BJ (cell line): ENCODE results near the gene COX14. TPM values are rescaled to one million over a fixed set of nuclear protein-coding genes. Genes with fewer than 3 reads are reported as not detected.

Experiments used
- CTCF ChIA-PET: fragments of 350-600 bp; formaldehyde crosslinking; extraction: SDS; loops from one replicate; lab custom pipeline; 2021; ENCODE audit warnings: antibody characterized with exemption, inconsistent platforms; lab: Yijun Ruan, JAX
- POLR2A ChIA-PET: fragments of 300-600 bp; sonication (Branson Sonifier 250); formaldehyde crosslinking; extraction: SDS; loops from one replicate; lab custom pipeline; 2021; ENCODE audit warnings: antibody characterized with exemption; lab: Charles Lee
- DNase-seq: peaks from one replicate; pipeline ENCODE4 v3.0.0-alpha.2; 2011; ENCODE audit warnings: low read depth
- H3K27me3 ChIP-seq: 2 replicates; pipeline ENCODE4 v1.6.0; 2011; ENCODE audit warnings: low read length; ENCODE audit not compliant: control insufficient read depth, insufficient read depth
- H3K36me3 ChIP-seq: 2 replicates; pipeline ENCODE4 v1.5.1; 2011; ENCODE audit warnings: low read length; ENCODE audit not compliant: control insufficient read depth, insufficient read depth
- H3K4me3 ChIP-seq: 2 replicates; pipeline ENCODE4 v1.5.1; 2011; ENCODE audit warnings: low read depth, mild to moderate bottlenecking, control low read depth, low read length
- polyA plus RNA-seq: library from polyadenylated mRNA; depleted of rRNA; stranded (reverse); fragments of >200 nt; gene quantifications from 2 replicates; pipeline ENCODE4 v1.2.3, GENCODE V29; 2011
- TF ChIP-seq, protein P1 (sequence below): IDR thresholded peaks from 2 replicates; pipeline ENCODE4 v1.5.1; 2011; ENCODE audit warnings: low read depth, mild to moderate bottlenecking, control low read depth, inconsistent platforms, low read length, moderate library complexity; ENCODE audit not compliant: insufficient read depth

Gene COX14
- polyA plus RNA-seq, 1 experiment = 85.7 TPM

DNA sequence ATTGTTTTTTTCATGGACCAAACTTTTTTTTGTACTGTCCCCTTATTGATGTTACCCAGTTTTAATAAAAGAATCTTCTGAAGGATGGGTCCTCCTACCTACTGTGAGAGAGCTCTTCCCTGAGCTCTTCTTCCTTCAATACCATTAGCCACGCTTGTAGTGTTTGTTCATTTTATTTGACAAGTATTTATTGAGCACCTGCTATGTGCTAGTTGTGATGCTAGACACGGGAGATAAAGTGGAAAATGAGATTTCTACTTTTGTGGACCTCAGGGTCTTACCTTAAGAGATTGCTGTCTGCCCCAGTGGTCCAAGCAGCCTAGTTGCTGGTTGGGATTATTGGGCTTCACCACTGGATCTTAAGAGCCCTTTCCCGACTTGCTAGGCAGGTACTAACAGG is 11.5 kb upstream of the COX14 start:
- H3K27me3 ChIP-seq = no peaks in the 10 kb centered on the region
- H3K4me3 ChIP-seq = no peak overlapping the region
- H3K36me3 ChIP-seq = peaks cover 30% of the 10 kb centered on the region
- CTCF ChIA-PET = interaction anchor here (1.1 to 8.3 kb wide), 7 partner anchors 11 to 231 kb away, joined by 3 to 62 read pairs (median 5); partner anchors contain the start of genes COX14 and SMARCD1
- DNase-seq = no peak
- TF ChIP-seq, protein P1, sequence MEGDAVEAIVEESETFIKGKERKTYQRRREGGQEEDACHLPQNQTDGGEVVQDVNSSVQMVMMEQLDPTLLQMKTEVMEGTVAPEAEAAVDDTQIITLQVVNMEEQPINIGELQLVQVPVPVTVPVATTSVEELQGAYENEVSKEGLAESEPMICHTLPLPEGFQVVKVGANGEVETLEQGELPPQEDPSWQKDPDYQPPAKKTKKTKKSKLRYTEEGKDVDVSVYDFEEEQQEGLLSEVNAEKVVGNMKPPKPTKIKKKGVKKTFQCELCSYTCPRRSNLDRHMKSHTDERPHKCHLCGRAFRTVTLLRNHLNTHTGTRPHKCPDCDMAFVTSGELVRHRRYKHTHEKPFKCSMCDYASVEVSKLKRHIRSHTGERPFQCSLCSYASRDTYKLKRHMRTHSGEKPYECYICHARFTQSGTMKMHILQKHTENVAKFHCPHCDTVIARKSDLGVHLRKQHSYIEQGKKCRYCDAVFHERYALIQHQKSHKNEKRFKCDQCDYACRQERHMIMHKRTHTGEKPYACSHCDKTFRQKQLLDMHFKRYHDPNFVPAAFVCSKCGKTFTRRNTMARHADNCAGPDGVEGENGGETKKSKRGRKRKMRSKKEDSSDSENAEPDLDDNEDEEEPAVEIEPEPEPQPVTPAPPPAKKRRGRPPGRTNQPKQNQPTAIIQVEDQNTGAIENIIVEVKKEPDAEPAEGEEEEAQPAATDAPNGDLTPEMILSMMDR = no peak
- POLR2A ChIA-PET = no interaction called here

DNA sequence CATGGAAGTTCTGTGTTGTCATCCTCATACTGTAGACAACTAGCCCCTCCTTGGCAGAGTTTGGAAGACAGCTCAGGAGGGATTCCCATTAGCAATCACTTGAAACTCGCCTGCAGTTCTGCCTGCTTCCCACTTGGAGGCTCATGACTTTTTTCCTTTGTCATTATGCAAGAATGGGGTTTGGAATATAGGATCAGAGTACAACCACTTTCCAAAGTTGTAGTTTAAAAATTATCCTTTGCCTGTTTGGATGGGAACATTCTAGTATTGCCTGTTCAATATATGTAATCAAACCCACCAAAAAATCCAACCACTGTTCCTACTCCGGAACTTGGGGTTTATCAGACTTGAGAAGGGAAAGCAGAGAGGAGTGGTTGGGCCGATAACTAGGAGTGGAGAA is 10.4 kb upstream of the COX14 start:
- H3K4me3 ChIP-seq = no peak overlapping the region
- H3K27me3 ChIP-seq = no peaks in the 10 kb centered on the region
- TF ChIP-seq, protein P1 = peak; percentile 61
- no peak for DNase-seq
- H3K36me3 ChIP-seq = peaks cover 22% of the 10 kb centered on the region
- CTCF ChIA-PET = interaction anchor here (0.6 to 8.3 kb wide), 9 partner anchors 9 to 213 kb away, joined by 3 to 62 read pairs (median 5); partner anchors contain the start of genes COX14 and SMARCD1
- POLR2A ChIA-PET = interaction anchor here (0.6 to 0.7 kb wide), 2 partner anchors 13 to 17 kb away, joined by 4 to 19 read pairs; partner anchors contain the start of gene SMARCD1

DNA sequence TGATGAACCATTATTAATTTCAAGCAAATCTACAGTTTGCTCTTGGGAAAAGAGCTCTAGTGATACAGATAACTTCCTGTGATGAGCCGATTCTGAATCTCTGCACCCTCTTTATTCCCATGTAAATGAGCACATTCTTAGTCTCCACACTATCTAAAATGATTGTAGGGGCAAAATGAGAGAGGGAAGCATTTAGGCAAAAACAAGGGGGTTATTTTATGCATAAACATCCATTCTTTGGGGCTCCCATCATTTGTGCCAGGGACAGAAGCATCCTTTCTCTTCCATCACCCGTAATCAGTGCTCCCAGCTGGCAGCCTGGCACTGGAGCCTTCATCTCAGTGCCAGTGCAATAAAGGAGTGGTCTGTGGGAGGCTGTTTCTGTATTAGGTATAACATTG is 9.9 kb upstream of the COX14 start:
- CTCF ChIA-PET = interaction anchor here (0.6 to 8.3 kb wide), 7 partner anchors 9 to 201 kb away, joined by 3 to 62 read pairs (median 5); partner anchors contain the start of genes COX14 and SMARCD1
- H3K4me3 ChIP-seq = no peak overlapping the region
- TF ChIP-seq, protein P1 = no peak
- no peak for DNase-seq
- H3K36me3 ChIP-seq = peaks cover 18% of the 10 kb centered on the region
- no peaks in the 10 kb centered on the region for H3K27me3 ChIP-seq
- POLR2A ChIA-PET = interaction anchor here (0.7 kb wide), 1 partner anchor 17 kb away, joined by 4 read pairs; the partner anchor contains the start of gene SMARCD1

DNA sequence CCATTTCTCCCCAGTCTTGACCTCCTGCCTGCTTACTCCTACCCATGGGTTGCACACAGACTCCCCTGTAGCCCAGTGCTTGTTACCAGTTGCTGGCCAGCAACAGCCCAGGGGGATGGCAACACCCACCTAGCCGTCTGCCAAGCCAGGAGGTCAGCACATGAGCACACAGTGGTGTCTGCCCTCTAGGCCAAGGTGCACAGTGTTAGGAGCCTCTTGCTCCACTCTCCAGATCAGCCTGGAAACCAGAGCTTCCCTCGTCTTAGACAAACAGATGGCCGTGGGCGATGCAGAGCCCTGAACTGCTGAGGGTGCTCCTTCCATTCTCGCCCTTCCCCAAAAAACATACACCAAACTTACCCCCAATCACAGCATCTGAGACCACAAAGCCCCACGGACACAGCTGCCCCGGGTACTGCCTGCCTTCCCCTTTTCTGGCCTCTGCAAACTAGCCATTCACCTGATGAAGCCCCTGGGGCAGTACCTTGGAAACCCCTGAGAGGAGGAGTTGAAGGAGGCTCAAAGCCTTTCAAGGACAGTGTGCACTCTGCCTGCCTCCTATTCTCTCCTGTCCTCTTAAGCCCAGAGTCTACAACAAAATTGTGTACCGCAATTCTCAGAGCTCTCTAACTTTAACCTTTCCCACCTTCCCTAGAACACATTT is 9.3 kb upstream of the COX14 start:
- ChIA-PET CTCF (interaction anchor here (0.6 to 8.3 kb wide), 9 partner anchors 8 to 211 kb away, joined by 3 to 62 read pairs (median 4); partner anchors contain the start of gene COX14), POLR2A (no interaction called here)
- Histone ChIP-seq H3K4me3 (no peak overlapping the region), H3K27me3 (no peaks in the 10 kb centered on the region), H3K36me3 (peaks cover 18% of the 10 kb centered on the region)
- TF ChIP-seq, protein P1 = no peak
- DNase-seq = no peak

DNA sequence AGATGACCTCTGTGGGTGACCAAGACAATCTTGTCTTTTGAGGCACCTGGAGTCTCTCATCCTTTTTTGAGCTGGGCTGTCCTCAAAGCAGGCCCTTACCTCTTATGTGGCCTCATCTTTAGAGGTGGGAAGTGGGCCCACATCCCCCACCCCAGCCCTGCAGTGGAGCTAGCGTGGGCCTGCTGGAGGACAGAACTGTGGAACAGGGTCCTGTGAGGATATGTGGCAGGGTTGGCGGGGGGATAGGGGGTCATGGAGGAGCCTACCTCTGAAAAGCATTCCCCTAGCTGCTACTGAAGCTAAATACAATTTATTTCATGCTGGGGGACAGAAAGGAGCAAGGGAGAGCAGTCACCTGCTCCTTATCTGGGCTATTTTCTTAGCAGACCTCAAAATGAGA is 8.7 kb upstream of the COX14 start:
- CTCF ChIA-PET = interaction anchor here (0.7 to 8.3 kb wide), 6 partner anchors 8 to 211 kb away, joined by 3 to 62 read pairs (median 4); partner anchors contain the start of gene COX14
- TF ChIP-seq, protein P1 = no peak
- H3K36me3 ChIP-seq = peaks cover 13% of the 10 kb centered on the region
- no peaks in the 10 kb centered on the region for H3K27me3 ChIP-seq
- POLR2A ChIA-PET = no interaction called here
- DNase-seq = no peak
- H3K4me3 ChIP-seq = no peak overlapping the region
